HuH-7.5 (cell line): ENCODE data around the gene TRAPPC8.
"Not testable (repeated sequence)": the region's sequence is repeated elsewhere in the genome, so short reads cannot be mapped to it uniquely, and the experiment has no call there.

Experiments used
- DNase-seq: peaks from one replicate; pipeline ENCODE4 v3.0.0; 2011; ENCODE audit warnings: low spot score

Gene TRAPPC8

DNA sequence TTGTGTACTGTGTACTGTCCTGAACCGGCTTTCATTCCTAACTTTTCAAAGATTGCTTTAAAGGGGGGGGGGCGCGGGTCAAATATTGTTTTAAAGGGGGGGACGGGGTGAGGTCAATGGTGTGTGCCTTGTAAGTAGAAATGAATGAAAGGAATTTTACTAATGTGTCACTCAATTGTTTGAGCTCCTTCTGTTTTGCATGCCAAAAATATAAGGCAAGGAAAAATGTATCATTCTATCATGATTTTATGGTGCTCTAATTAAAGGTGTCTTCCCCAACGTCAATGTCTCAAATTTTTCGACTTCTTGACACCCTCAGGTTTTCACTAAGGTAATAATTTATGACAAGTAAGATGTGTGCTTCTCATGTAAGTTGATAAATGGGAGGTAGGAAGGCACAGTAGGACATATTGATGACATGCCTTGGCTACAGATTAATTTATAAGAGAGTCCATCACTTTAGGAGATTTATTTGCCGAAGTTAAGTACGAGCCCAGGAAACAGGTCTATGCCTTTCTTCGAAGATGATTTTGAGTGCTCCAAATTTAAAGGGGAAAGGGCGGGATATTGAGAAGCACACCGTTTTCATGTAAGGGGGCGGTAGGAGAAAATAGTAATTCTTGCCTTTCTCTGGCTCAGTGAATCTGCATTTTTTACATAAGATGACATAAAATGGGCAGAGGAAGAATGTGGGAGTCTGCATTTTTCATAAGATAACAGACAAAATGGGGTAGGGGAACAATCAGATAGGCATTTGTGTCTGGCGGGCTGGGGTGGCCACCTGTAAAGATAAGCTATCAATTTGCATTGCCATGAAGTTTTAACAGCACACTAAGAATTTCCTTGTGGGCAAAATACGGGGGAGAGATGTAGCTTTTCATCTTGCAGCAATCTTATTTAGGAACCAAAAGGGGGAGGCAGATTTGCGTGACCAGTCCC, 1.2 kb upstream of the TRAPPC8 start:
- DNase-seq, result no peak

DNA sequence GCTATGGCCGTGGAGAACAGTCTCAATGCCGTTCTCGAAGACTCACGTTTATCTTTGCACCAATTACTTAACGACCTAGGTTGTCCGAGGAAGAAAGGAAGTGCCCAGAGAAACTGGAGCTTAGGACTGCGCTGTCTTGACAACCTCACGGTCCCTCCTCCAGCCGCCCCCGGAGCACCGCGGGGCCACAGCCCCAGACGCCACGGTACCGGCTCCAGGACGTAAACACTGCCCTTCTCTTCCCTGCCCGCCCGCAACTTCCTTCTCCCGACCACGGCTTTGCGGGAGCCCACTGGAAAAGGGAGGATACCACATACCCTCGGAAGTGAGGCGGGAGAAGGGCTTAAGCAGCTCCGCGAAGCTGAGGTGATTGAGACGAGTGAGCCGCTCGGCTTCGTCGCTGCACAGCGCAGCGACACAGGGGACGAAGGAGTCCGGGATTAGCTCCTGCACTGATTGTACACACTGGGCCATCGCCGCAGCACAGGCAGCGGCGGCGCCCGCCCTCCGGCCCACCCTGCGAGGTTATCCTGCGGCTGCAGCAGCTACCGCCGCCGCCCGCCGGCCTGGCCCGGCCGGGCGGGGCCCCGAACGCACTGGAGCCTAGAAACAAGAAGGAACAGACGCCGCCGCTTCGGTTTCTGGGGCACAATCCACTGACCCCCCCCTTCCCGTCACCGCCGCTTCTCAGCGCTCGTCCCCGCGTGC, 483 bp downstream of the TRAPPC8 start:
- no peak for DNase-seq

DNA sequence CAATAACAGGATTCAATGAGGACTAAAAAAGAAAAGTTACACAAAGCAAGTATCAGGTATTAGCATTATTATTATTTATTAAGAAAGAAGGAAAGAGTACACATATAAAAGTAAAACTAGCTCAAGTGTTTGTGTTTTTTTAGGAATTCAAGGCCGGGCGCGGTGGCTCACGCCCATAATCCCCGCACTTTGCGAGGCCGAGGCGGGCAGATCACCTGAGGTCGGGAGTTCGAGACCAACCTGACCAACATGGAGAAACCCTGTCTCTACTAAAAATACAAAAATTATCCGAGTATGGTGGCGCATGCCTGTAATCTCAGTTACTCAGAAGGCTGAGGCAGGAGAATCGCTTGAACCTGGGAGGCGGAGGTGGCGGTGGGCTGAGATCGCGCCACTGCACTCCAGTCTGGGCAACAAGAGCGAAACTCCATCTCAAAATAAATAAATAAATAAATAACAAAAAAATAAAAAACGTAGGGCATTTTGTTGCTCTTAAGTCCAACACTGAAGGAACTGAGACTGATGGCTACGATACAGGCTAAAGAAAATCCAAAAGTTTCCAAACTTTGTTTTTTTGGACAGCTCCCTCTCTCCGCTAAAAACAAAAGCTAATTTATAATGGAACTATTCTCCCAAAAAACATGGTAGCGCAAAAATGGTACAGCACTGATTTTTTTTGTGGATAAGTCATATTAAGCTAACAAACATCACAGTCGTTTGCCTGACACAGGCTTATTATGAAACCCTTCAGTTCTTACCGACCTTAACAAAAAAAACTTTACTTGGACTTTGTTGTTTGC, 1.7 kb downstream of the TRAPPC8 start:
- DNase-seq, result no peak

DNA sequence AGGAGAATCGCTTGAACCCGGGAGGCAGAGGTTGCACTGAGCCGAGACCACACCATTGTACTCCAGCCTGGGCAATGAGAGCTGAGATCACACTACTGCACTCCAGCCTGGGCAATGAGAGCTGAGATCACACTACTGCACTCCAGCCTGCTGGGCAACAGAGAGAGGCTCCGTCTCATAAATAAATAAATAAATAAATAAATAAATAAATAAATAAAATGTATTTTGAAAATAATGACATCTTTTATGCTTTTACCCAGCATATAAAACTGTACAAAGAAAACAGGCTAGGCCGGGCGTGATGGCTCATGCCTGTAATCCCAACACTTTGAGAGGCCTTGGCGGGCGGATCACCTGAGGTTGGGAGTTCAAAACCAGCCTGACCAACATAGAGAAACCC, 8.2 kb downstream of the TRAPPC8 start:
- DNase-seq, result not testable (repeated sequence)

DNA sequence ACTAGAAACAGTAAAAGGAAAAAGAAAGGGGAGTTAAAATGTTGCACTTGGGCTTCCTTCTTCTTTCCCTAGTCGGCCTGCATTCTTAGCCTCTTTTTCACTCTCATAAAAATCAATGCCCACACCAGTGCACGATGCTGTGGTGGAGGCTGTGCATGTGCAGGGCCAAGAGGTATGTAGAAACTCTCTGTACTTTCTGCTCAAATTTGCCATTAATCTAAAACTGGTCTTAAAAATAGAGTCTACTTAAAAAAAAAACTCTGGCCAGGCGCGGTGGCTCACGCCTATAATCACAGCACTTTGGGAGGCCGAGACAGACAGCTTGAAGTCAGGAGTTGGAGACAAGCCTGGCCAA, 11.1 kb downstream of the TRAPPC8 start:
- no peak for DNase-seq

DNA sequence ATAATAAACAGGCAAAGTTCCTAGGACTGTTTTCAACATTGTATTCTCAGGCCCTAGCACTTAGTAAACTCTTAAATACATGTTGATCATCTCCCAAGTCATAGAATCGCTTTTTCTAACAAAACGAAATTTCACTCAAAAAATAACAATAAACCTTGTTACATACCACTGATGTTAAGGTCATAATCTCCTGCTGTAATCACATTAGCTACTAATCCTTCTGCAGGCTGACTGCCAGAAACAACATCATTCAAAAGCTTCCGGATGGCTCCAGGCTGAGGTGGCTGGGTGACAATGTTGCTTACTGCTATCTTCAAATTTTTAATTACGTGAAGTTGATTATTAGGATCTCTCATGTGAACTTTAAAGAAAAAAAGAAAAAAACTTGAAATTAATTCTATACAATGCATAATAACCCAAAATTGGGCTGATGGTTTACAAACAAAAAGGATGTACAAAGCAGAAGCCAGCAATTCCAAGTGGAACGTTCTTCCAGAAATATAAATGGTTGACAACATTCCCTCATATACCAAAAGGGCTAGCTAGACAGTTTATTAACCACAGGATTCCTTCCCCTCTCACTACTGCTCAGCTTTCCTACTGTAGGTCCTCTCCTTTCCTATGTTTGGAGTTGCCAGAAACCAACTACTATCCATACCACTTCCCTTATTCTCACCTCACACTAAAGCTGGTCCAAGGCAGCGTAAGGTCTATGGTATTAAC, 11.6 kb downstream of the TRAPPC8 start:
- no peak for DNase-seq

DNA sequence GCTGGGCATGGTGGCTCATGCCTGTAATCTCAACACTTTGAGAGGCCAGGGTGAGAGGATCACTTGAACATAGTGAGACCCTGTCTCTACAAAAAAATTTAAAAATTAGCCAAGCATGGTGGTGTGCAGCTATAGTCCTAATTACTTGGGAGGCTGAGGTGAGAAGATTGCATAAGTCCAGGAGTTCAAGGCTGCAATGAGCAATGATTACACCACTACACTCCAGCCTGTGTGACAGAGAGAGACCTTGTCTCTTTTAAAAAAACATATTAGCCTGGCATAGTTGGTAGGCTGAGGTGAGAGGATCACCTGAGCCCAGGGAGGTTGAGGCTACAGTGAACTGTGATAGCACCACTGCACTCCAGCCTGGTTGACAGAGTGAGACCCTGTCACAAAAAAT, 13.7 kb downstream of the TRAPPC8 start:
- no peak for DNase-seq

DNA sequence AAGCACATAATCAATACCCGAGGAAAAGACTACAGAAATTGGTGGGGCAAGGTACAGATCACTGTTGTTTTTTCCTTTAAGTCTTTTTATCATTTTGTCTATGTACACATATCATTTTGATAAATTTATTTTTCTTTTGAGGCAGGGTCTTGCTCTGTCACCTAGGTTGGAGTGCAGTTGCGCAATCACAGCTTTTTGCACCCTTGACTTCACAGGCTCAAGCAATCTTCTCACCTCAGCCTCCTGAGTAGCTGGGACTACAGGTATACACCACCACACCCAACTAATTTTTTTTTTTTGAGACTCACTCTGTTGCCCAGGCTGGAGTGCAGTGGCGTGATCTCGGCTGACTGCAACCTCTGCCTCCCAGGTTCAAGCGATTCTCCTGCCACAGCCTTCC, 15.9 kb downstream of the TRAPPC8 start:
- not testable (repeated sequence) for DNase-seq

DNA sequence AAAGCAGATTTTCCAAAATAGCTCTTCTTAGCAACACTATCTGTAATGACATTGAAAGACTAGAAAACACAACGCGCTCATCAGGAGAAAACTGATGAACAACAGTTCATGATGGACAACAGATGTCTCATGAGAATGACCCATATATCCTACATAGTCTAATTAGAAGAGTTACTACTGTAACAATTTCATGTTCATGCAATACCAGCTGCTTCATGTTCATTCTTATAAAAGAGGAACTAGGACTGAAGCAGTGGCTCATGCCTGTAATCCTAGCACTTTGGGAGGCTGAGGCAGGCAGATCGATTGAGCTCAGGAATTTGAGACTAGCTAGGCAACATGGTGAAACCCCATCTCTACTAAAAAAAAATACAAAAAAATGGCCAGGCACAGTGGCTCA, 22.7 kb downstream of the TRAPPC8 start:
- no peak for DNase-seq

DNA sequence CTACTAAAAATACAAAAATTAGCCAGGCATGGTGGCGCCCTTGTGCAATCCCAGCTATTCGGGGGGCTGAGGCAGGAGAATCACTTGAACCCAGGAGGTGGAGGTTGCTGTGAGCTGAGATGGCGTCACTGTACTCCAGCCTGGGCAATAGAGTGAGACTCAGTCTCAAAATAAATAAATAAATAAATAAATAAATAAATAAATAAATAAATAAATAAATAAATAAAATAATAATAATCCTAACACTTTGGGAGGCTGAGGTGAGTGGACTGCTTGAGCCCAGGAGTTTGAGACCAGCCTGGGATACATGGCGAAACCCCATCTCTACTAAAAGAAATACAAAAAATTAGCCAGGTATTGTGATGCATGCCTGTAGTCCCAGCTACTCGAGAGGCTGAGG, 23.6 kb downstream of the TRAPPC8 start:
- not testable (repeated sequence) for DNase-seq

DNA sequence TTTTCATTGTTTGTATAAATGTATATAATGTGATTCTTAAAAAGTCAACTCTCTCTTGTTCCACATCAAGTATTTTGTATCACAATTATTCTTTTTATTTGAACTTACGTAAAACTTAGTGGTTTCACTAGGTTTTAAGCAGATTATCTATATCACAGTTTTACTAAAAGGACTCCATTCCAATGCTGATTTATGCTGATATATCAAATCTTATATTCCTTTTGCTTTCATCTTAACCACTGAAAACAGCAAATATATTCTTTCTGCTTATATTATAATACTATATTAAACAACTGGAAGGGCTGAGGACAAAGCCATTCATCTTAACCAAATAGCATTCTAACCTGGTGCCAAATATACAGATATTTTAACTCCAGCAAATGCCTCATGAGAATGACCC, 24.2 kb downstream of the TRAPPC8 start:
- no peak for DNase-seq

DNA sequence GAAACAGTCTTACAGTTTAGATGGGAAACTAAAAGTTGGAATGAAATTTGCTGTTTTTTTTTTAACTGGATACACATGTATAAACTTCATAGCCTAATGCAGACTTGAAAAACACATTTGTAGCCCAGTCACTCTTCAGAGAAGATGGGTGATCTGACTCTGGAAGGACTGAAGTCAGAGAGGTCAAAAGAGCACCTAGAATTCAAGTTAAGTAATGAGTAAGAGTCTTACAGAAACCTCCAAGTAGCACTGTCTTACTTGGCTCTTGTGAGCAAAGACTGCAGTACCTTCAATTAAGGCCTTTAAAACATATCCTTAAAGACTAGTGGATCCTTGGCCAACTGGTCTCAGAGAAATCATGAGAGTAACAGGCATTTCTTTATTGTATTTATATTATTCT, 41.9 kb downstream of the TRAPPC8 start:
- DNase-seq, result no peak

DNA sequence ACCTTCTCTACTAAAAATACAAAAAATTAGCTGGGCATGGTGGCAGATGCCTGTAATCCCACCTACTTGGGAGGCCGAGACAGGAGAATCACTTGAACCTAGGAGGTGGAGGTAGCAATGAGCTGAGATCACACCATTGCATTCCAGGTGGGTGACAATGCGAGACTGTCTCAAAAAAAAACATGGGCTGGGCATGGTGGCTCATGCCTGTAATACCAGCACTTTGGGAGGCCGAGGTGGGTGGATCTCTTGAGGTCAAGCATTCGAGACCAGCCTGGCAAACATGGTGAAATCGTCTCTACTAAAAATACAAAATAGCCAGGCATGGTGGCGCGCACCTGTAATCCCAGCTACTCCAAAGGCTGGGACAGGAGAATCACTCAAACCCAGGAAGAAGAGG, 43.2 kb downstream of the TRAPPC8 start:
- DNase-seq, result not testable (repeated sequence)

DNA sequence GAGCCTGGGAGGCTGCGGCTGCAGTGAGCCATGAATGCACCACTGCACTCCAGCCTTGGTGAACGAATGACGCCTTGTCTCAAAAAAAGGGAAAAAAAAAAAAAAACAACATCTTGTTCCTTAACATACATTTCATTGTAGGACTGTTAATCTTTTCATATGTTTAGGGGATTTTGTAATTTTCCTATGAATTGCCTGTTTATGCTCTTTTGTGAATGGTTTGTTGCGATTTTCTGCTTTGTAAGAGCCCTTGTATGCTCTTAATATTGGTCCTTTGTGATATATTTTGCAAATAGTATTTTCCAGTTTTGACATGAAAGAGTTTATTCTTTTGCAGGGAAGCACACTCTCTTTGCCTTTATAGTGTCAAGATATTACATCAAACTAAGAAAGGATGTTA, 50.0 kb downstream of the TRAPPC8 start:
- DNase-seq, result no peak

DNA sequence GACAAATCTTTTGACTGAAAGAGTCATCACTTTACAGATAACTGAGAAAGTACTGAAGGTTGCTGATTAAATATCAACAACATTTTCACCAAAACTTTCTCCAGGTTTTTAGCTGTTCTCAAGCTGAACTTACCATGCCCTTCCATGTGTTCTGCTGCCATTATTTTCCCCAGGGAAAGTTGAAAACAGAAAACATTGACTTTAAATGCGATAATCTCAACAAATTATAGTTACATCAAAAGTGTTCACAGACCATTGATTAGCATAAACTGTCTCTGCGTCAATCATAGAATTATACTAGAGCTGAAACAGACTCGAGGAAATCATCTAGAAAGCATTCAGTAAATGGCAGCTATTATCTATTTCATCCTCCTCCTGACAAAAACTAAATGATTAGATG, 51.4 kb downstream of the TRAPPC8 start:
- no peak for DNase-seq

DNA sequence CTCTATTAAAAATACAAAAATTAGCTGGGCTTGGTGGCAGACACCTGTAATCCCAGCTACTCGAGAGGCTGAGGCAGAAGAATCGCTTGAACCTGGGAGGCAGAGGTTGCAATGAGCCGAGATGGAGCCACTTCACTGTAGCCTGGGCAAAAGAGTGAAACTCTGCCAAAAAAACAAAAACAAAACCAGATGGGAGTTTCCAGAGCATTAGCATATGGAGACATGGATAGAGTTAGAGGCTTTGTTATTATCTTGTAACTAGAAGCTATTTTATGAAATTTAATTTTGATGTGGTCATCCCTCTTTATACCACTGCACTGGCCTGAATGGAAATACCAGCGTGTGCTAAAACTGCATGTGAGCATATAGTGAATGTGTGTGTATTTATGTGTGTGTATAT, 58.9 kb downstream of the TRAPPC8 start:
- no peak for DNase-seq

DNA sequence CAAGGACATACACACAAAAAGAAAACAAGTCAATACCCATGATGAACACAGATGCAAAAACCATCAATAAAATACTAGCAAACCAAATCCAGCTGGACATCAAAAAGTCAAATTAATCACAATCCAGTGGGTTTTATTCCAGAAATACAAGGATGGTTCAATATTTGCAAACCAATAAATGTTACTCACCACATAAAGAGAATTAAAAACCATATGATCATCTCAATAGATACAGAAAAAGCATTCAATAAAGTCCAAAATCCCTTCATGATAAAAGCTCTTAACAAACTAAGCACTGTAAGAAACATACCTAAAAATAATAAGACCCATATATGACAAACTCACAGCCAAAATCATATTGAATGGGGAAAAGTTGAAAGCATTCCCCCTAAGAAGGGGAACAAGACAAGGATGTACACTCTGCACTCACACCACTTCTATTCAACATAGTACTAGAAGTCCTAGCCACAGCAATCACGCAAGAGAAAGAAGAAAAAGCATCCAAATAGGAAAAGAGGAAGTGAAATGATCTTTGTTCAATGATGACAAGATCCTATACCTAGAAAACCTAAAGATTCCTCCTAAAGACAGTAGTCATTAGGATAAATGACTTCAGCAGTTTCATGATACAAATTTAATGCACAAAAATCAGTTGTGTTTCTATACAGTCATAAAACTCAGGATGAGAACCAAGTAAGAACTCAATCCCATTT, 62.6 kb downstream of the TRAPPC8 start:
- no peak for DNase-seq

DNA sequence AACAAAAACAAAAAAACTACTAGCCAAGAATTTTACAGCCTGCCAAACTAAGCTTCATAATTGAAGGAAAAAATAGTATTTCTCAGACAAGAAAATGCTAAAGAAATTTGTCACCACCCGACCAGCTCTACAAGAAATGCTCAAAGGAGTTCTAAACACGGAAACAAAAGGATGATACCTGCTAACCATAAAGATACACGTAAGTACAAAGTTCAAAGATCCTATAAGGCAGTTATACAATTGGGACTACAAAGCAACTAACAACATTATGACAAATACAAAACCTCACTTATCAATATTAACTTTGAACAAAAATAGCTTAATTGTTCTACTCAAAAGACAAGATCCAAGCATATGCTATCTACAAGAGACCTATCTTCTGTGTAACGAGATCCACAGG, 64.6 kb downstream of the TRAPPC8 start:
- no peak for DNase-seq

DNA sequence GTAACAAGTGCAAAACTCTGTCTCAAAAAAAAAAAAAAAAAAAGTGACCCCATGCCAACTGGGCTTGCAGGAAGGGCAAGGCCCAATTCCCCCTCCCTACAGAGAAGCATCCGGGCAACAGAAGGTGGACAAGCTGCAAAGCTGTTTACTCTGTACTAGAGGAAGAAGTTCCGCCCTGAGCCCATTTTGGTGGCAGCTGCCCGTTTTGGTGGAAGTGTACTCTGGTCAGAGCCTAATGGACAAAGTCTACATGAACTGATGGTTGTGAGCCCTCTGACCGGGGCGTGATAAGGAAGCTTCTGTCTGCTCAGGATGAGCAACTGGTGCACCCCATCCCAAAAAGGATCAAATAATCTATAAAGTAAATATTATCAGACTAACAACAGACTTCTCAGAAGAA, 65.0 kb downstream of the TRAPPC8 start:
- no peak for DNase-seq

DNA sequence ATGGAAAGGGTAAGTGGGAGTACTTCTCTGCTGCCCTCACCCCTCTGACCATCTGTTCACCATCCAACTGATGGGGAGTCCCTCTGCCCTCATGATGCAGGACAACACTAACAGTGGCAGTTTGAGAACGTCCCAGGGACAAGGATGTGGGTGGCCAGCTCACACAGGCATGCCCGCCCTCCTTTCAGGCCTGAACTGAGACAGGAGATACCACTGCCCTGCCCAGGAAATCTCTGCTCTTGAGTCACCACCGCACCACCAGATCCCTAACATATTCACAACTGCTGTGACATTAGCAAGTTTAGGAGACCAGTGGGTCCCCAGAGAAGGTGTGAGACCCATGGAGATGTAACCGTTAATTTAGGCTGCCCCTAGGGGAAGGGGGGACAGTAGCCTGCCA, 66.2 kb downstream of the TRAPPC8 start:
- DNase-seq, result no peak

DNA sequence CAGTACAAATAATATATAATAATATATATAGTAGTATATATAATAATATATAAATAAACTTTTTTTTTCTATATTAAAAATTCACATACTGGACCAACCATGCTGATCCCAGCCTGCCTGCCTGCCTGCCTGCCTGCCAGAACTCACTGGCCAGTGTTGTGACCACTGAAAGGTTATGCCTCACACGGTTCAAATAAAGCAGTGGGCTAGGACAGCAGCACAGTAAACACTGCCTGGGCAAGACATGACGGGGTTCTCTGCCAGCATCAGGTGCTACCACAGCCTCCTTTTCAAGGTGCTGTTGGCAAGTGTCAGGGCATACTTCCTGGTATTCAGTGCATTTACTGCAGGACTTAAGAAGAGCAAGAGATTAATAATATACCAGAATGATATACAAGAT, 67.6 kb downstream of the TRAPPC8 start:
- no peak for DNase-seq
